HG03060 (cell line): Measurements from ENCODE around the gene ITPR2.
"Not testable (repeated sequence)": the region's sequence is repeated elsewhere in the genome, so short reads cannot be mapped to it uniquely, and the experiment has no call there.

Experiments
- ATAC-seq: cut with Tn5 transposase; IDR thresholded peaks from one replicate; pipeline ENCODE4 v1.9.1; 2021; ENCODE audit warnings: low read depth, moderate number of reproducible peaks; ENCODE audit not compliant: unreplicated experiment

ITPR2 gene

DNA sequence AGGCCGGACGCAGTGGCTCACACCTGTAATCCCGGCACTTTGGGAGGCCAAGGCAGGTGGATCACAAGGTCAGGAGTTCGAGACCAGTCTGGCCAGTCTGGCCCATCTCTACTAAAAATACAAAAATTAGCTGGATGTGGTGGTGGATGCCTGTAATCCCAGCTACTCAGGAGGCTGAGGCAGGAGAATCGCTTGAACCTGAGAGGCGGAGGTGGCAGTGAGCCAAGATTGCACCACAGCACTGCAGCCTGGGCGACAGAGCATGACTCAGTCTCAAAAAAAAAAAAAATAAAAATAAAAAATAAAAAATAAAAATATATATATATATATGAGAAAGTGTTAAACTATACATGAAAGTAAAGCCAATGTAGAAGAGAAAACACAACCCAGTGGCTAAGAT, 228.2 kb downstream of the ITPR2 start:
- not testable (repeated sequence) for ATAC-seq

DNA sequence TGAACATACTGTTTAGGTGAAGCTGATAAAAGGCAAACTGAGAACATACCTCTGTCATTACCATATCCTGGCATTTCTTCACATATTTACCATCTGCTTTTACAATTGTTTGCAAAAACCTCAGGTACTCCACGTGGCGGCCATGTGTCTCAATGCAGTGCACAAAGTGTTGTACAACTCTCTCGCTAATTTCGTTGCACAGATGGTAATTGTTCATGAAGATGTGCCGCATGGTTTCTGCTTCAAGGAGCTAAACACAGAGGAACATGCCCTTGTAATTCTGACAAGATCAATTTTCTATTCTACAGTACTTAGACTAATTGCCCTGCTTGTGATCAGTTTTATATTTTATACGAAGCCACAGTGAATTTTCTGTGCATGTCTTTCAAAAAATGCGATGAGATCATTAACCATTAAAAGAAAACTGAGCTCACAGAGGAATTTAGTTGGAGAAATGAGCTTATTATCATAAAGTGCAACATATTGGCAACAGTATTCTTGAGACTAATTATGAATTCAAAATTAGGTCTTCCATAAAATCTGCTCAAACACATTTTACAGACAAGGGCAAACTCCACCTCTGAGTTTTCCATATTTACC, 233.8 kb downstream of the ITPR2 start:
- ATAC-seq: no peak

DNA sequence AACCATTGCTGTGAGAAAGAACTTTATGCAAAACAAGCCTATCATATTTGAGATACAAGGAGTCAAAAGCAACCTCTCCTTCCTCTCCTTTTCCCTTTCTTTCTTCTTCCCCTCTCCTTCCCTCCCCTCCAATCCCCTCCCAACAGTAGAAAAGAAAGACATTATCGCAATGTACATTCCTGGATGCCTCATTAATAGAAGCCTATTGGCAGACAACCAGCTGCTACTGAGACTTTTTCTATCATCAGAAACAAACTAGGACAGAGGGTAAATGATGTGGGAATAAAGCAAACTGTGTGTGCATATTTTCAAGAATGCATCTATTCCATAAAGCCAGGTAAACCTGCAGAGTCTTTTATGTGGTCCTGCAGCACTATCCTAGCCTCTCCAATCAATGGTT, 237.2 kb downstream of the ITPR2 start:
- no peak for ATAC-seq

DNA sequence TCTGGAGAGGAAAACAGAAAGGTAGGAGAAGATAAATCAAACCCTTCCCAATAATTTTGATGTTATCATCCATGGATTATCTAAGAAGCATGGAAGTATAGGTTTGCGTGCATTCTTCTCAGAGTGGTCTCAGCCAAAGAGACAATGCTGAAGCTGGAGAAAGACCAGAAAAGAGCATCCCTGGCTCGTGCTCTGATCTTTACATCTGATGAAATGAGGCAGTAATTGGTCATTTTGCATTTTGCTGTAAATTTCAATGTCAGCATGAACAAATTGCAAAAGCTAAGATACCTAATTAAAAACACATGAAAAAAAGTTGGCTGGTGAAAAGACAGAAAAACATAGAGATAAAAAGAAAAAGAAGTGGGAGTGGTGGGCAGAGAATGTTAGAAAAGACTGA, 252.4 kb downstream of the ITPR2 start:
- no peak for ATAC-seq

DNA sequence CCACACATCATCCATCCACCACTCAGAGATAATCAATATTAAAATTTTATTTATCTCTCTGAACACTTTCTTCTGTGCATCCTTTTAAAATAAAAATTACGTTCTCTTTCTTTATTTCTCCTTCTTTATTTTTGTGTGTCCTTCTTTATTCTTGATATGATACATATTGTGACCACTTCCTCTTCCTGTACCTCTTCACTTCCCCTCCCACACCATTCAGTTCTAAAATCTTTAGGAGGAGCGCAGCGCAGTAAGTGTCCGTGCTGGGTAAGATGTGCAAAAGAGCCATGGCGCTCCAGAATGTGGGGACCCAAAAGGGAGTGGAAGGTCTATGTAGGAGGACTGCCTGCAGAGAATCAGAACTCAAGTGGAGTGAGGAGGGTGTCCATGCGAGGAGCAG, 256.7 kb downstream of the ITPR2 start:
- ATAC-seq: no peak

DNA sequence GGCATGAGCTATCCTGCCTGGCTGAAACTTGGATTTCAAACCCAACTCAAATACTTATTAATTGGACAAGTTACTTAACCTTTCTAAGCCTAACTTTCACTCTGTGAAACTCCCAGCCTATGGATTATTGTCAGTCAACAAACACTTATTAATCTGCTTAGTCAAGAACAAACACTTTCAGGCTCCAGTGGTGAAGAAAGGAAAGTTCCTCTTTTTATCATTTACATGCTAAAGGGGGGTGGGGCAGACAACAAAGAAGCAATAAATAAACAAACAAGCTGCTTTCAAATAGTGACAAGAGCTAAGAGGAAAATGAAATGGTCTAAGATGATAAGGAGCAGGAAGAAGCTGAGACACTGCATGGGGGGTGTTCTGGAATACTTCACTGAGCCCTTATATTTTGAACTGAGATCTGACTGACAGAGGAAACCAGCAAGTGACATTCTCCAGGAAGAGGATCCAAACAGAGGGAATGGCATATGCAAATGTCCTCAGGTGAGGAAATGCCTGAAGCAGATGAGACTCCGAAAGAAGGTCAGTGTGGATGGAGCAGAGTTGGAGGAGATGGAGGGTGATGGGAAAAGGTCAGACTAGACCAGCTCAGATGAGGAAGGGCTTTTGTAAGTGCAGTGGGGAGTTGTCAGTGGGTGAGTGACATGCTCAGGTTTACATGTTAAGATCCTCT, 259.6 kb downstream of the ITPR2 start:
- no peak for ATAC-seq

DNA sequence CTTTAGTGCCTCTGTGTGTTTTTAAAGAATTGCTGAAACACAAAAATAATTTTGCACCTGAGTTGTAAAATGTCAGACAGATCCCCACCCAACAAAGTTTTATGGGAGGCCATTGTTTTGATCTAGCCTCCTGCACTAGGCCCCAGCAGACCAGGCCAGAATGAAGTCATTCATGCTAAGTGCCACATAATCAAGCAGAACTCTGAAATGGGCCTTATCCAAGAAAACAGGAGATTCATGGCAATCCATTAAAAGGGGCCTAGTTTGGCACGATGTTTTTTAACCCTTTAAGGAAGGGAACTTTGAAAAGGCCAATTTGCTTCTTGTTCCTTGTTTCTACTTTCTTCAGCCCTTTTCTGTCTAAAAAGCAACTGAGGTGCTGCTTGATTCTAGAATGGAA, 260.9 kb downstream of the ITPR2 start:
- ATAC-seq: no peak

DNA sequence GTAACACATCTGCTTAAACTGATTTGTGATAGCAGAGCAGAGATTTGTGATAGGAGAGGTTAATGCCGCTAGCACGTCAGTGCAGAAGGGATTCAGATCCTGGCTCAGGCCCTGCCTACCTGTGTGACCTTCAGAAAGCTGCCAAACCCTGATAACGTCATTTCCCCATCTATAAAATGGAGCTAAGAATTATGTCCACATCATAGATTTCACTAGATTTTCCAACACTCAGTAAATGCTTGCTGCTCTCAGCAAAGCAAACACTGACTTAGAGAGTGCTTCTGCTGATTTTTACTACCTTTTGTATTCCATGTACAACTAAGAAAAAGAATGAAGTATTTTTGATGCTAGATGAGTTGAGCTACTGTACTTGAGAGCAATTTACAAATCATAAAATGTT, 261.4 kb downstream of the ITPR2 start:
- no peak for ATAC-seq

DNA sequence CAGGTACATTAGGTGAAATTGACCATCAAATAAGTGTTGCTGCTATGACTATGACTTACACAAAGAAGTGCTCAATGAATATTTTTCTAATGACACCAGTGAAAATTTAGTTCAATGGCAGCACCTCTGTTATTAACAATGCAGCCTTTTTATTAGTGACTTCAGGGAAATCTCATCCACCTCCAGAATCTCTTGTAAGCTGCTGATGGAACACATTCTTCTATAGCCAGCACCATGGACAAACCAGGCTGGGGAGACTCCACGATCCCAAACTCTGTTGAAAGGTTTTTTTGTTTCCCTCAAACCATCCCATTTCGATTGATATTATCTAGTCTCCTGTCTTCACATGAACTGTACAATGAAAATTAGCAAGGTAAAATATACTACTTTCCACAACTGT, 265.9 kb downstream of the ITPR2 start:
- ATAC-seq: no peak

DNA sequence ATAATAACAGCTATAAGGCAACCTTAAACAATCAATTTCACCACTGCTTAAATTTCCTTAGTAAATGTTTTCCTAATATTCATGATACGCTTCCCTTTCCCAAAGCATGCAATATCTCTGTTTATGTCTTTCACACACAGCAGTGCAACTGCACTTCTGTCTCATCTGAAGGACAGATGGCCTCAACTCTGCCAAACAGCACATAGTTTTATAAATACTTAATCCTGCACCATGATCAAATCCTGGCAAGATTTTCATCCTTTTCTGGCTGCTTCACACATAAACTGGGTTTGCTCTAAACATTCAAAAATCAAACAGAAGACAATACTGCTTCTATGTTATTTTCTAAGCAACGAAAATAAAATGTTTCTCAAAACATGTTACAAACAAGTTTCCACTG, 266.3 kb downstream of the ITPR2 start:
- no peak for ATAC-seq

DNA sequence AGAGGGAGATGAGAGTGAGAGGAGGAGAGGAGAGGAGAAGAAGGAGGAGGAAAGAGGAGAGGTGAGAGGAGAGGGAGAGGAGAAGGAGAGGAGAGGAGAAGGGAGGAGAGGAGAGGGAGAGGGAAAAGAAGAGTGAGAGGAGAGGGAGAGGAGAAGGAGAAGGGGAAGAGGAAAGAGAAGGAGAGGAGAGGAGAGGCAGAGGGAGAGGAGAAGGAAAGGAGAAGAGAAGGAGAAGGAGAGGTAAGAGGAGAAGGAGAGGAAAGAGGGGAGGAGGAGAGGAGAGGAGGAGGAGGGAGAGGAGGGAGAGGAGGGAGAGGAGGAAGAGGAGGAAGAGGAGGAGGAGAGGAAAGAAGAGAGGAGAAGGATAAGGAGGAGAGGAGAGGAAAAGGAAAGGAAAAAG, 266.8 kb downstream of the ITPR2 start:
- no peak for ATAC-seq

DNA sequence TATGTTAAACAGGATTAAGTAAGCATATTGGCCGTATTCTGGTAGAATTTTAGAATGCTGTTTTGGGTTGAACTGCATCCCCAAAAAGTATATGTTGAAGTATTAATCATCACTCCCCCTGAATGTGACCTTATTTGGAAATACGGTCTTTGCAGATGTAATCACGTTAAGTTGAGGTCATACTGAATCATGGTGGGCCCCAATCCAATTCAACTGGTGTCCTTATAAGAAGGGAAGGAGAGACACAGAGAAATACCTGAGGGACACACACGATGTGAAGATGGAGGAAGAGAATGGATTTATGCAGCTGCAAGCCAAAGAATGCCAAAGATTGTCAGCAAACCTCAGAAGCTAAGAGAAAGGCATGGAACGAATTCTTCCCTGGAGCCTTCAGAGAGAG, 268.6 kb downstream of the ITPR2 start:
- no peak for ATAC-seq

DNA sequence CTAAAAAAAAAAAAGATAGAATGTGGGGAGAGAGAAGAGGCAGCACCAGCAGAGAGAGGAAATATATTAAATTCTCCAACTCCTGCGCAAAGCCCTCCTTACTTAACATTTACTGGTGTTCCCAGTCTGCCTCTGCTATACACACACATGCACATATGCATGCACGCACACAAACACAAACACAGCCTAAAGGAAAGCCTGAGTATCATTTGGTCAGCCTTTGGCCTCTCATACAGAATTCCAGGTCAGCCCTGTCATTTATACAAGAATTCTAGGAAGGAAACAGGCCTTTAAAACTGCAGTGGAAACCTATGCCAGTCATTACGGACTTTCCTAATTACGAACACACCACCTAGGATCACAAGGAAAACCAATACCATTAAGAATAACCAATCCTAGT, 269.4 kb downstream of the ITPR2 start:
- no peak for ATAC-seq

DNA sequence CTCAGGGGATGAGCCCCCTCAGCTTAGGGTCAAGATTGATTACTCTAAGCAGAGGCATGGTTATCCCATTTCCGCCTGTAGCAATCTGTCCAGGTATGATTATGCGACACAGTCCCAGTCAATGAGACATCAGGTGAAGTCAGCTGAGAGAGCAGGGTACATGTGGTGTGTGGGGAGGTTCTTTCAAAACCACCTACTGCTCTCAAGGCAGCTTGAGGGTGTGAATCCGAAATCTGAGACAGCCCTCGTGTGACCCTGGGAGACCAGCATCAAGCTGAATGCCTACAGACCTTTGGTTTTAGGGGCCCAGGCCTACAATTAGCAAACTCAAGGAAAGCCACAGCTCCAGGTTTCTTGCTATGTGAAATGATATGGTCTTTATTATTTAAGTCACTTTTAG, 275.7 kb downstream of the ITPR2 start:
- ATAC-seq: no peak

DNA sequence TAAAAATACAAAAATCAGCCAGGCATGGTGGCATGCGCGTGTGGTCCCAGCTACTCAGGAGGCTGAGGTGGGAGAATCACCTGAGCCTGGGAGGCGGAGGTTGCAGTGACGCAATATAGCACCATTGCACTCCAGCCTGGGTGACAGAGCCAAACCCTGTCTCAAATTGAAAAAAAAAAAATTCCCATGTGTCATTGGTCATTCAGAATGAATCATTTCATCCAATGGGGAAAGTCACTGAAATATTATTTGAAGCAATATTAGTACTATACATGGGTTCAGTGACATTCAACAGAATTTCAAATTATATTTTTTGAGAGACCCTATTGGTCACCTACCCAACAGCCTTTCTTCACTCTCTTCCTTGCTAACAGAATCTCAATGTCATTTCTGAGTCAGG, 276.1 kb downstream of the ITPR2 start:
- ATAC-seq: no peak

DNA sequence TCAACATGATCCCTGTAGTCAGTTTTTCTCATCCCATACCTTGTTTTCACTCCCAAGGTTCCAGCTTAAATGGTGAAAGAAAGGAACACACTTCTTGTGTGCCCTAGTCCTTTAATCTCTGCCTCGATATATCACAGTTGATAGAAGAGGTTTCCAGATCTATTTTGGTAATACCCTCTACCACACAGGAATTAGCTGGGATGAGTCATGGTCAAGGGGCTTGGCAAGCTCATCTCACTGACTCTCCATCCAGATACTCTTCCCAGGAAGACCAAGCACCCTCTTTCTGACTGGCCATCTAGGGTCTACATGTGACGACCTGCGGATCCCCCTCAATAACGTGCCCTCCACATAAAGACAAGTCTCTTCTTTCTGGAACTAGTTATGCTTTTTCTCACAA, 277.9 kb downstream of the ITPR2 start:
- ATAC-seq: no peak

DNA sequence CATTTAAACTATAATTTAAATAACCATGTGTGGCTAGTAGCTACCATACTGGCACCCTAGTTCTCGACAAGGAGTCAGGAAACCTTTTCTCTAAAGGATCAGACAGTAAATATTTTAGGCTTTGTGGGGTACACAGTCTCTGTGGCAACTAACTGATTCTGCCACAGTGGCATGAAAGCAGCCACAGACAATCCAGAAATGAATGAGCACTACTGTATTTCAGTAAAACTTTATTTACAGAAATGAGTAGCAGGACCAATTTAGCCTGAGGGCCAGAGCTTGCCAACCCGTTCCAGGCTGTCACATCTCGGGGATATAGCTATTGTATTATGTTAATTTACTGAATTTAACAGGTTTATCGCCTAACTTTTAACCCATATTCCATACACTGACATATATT, 278.7 kb downstream of the ITPR2 start:
- no peak for ATAC-seq

DNA sequence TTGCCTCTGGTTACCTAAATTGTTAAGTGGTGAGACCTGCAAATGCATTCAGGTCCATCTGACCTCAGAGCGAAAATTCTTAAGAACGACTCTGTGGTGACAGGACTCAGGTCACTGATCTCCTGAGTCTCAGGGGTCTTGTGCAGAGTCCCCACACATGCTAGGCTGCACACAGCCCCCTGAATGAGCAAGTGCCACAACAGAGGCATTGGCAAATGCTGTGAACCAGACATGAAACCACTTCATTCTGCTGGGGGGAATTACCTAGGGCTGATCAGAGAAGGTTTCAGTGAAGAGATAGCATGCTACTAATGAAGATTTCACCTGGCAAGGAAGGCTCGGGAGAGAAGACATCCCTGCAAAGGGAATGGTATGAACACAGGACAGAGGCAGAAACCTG, 281.6 kb downstream of the ITPR2 start:
- no peak for ATAC-seq

DNA sequence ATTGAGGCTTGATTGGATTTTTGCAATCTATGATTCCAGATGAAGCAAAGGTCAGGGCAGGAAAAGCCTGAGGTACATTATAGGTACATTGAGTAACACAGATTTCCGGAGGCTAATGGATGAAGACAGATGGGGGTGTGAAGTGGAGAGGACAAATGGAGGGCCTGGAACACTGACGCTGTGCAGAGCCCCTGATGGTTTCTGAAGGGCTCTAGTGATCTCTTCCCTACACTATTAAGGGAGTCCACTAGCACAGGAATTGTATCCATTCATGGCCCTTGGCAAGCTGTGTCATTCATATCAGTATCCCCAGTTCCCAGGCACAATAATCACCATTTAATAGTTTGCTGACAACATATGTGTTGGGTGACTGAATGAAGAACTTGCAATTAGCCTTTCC, 284.8 kb downstream of the ITPR2 start:
- no peak for ATAC-seq

DNA sequence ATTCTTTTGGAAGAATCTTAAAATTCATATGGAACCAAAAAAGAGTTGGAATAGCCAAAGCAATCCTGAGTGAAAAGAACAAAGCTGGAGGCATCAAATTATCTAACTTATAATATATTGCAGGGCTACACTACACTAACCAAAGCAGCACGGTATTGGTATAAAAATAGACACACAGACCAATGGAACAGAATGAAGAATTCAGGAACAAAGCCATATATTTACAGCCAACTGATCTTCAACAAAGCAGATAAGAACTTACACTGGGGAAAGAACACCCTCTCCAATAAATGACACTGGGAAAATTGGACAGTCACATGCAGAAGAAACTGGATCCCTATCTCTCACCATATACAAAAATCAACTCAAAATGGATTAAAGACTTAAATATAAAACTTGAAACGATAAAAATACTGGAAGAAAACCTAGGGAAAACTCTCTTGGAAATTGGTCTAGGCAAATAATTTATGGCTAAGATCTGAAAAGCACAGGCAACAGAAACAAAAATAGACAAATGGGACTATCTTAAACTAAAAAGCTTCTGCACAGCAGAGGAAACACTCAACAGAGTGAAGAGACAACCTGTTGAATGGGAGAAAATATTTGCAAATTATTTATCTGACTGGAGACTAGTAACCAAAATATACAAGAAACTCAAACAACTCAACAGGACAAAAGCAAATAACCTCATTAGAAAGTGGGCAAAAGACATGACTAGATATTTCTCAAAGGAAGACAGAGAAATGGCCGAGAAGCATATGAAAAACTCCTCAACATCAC, 286.3 kb downstream of the ITPR2 start:
- no peak for ATAC-seq

DNA sequence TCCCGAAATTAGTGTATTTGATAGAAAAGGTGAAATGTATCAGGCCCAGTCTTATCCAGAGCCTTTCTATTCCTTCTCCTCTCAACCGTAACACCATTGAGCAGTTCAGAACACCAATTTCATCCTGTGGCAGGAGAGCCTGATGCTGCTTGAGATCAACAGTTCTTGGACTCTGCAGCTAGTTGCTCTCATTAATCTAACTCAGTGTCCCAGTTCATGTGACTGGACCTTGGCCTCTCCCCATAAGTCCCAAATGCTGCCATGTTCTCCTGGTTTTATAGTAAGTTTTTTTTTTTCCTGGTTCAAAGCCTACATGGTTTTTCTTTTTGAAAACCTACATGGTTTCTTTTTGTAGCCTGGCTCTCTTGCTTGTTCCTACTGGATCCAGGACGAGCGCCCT, 293.9 kb downstream of the ITPR2 start:
- no peak for ATAC-seq

DNA sequence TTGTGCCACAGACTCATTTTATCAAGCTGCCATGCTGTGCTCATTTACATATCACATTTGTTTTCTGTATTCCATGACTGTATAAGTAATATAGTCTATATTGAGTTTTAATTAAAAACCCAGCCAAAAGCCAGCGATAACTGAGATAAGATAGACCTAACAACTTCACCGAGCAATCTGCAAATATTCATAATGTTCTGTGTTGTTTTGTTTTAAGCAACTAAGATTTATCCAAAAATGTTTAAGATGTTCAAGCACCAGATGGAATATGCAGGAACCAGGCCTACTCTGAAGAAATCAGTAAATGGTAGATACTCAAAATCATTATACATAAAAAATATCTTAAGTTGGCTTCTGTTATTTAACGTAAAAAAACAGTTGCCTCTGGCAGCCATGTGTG, 295.3 kb downstream of the ITPR2 start:
- ATAC-seq: no peak
